ENCODE data around the gene RNF115. TPM values are rescaled to one million over a fixed set of nuclear protein-coding genes. Genes with fewer than 3 reads are reported as not detected.
"Not testable (repeated sequence)": the region's sequence is repeated elsewhere in the genome, so short reads cannot be mapped to it uniquely, and the experiment has no call there.

RNF115 gene
- total RNA-seq, 1 donor from 2014 or later = 14.2 TPM

- DNase-seq (ENCODE audit: low spot score) = no peak
These were observed 46.3 kb downstream of the RNF115 start for GRCh38 chr1:145777357-145778145.

- DNase-seq (ENCODE audit: low spot score) = no peak
These were observed 50.5 kb downstream of the RNF115 start for GRCh38 chr1:145773423-145773822.

GRCh38 chr1:145771056-145771455, 52.8 kb downstream of the RNF115 start:
- no peak for DNase-seq (ENCODE audit: low spot score)

- DNase-seq (ENCODE audit: low spot score) = not testable (repeated sequence)
These were observed 55.9 kb downstream of the RNF115 start for GRCh38 chr1:145768004-145768403.

GRCh38 chr1:145766926-145767325, 57.0 kb downstream of the RNF115 start:
- DNase-seq (ENCODE audit: low spot score) = not testable (repeated sequence)

GRCh38 chr1:145765585-145766360, 58.1 kb downstream of the RNF115 start:
- DNase-seq (ENCODE audit: low spot score) = not testable (repeated sequence)

GRCh38 chr1:145765127-145765526, 58.8 kb downstream of the RNF115 start:
- DNase-seq (ENCODE audit: low spot score) = not testable (repeated sequence)

GRCh38 chr1:145764231-145764940, 59.5 kb downstream of the RNF115 start:
- not testable (repeated sequence) for DNase-seq (ENCODE audit: low spot score)

- not testable (repeated sequence) for DNase-seq (ENCODE audit: low spot score)
These were observed 61.9 kb downstream of the RNF115 start for GRCh38 chr1:145762001-145762400.

- DNase-seq (ENCODE audit: low spot score) = not testable (repeated sequence)
These were observed 62.4 kb downstream of the RNF115 start for GRCh38 chr1:145761498-145761897.

GRCh38 chr1:145760395-145760949, 63.4 kb downstream of the RNF115 start:
- not testable (repeated sequence) for DNase-seq (ENCODE audit: low spot score)

- no peak for DNase-seq (ENCODE audit: low spot score)
These were observed 64.2 kb downstream of the RNF115 start for GRCh38 chr1:145759721-145760120.

GRCh38 chr1:145758575-145758974, 65.3 kb downstream of the RNF115 start:
- no peak for DNase-seq (ENCODE audit: low spot score)

- no peak for DNase-seq (ENCODE audit: low spot score)
These were observed 65.8 kb downstream of the RNF115 start for GRCh38 chr1:145758116-145758515.

- no peak for DNase-seq (ENCODE audit: low spot score)
These were observed 66.5 kb downstream of the RNF115 start for GRCh38 chr1:145757420-145757819.

- no peak for DNase-seq (ENCODE audit: low spot score)
These were observed 72.3 kb downstream of the RNF115 start for GRCh38 chr1:145751491-145752037.

GRCh38 chr1:145750426-145750825, 73.5 kb downstream of the RNF115 start:
- no peak for DNase-seq (ENCODE audit: low spot score)

- DNase-seq (ENCODE audit: low spot score) = no peak
These were observed 76.3 kb downstream of the RNF115 start for GRCh38 chr1:145747398-145748247.

- DNase-seq (ENCODE audit: low spot score) = no peak
These were observed 83.6 kb downstream of the RNF115 start for GRCh38 chr1:145740269-145740668.

GRCh38 chr1:145736191-145736590, 87.7 kb downstream of the RNF115 start:
- no peak for DNase-seq (ENCODE audit: low spot score)

- no peak for DNase-seq (ENCODE audit: low spot score)
These were observed 93.0 kb downstream of the RNF115 start for GRCh38 chr1:145730900-145731299.

All from mucosa of gallbladder (tissue), 1 donor.